ENCODE results near the gene SH2B3. TPM values are rescaled to one million over a fixed set of nuclear protein-coding genes. Genes with fewer than 3 reads are reported as not detected.

SH2B3 gene
- total and polyA plus RNA-seq, 4 experiments from 2014 or later, result 4.2 to 28.2 (median 19.8) TPM

GRCh38 chr12:111444925-111445725, 39.4 kb downstream of the SH2B3 start:
- Mint-ChIP-seq H3K27ac (peak overlapping the region; percentile 87 to 100 (median 97)), H3K4me1 (peaks cover 46 to 92% (median 77%) of the 10 kb centered on the region in 4 donors), H3K9me3 (peaks cover 0 to 2% (median 0%) of the 10 kb centered on the region in 8 donors), H3K4me3 (peak overlapping the region; percentile 64 to 86 (median 77)), H3K36me3 (peaks cover 19 to 49% of the 10 kb centered on the region in 2 donors), H3K27me3 (no peaks in the 10 kb centered on the region)
- peak; percentile 82 to 94 (median 86) for DNase-seq
- POLR2A ChIA-PET (ENCODE audit: partially characterized antibody), result interaction anchor here (0.8 to 27.1 kb wide), 8 partner anchors 8 to 388 kb away, joined by 3 to 683 read pairs (median 6); partner anchors contain the start of gene SH2B3
- Histone ChIP-seq H3K4me3 (ENCODE audit: low read length in 2 of 2) (peak overlapping the region; percentile 12 to 35), H3K4me1 (ENCODE audit: insufficient read depth, low read length) (peaks cover 81% of the 10 kb centered on the region), H3K27ac (ENCODE audit: low read depth, low read length) (peak overlapping the region; percentile 71), H3K9me3 (ENCODE audit: control insufficient read depth in 1 of 2, low read length in 2 of 2) (no peaks in the 10 kb centered on the region), H3K27me3 (ENCODE audit: insufficient read depth, low read length) (no peaks in the 10 kb centered on the region), H3K36me3 (ENCODE audit: insufficient read depth, low read length) (peaks cover 35% of the 10 kb centered on the region)
- intact Hi-C loops (cut with micrococcal nuclease), result loop anchor here (1.0 to 2.0 kb wide), 3 partner anchors 10 to 40 kb away; partner anchors contain the start of gene SH2B3
- CTCF ChIA-PET (ENCODE audit: partially characterized antibody), result interaction anchor here (1.1 to 22.4 kb wide), 8 partner anchors 7 to 42 kb away, joined by 3 to 1282 read pairs (median 8); partner anchors contain the start of gene SH2B3

DNA sequence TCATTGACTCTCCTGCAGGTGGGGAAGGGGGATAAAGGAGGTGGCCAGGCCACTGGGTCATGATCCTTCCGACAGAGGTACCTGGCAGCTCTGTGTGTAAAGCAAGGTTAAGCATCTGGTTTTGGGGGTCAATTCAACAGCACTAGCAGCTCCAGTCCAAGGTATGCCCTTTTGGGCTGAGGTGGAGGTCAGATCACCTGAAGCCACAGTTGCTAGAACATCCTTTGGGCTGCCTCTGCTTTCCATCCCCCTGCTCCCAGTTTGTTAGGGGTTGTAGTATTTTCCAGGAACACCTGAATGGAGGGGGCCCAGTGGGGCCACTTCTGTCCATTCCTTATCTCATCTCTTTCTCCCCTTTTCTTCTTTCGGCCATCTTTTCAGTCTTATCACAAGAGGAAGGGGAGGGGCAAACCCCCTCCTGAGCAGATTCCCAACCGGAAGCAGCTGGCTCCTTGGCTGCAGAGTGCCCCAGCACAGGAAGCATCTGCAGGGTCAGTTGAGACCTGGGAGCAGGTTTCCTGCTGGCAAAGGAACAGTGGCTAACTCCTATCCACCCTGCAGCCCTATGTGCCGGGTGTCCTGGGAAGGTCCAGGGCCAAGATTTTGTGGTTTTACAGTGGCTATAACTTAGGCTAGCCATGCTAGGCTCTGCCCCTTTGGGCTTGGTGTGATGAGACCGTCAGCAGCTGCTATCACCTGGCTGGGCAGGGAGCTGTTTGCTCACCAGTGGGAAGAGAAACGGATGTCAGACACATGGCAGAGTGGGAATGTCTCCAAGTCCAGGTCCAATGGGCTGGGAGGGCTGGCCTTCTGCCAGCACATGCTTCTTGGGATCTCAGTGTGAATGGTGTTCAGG, 40.2 kb downstream of the SH2B3 start:
- Histone ChIP-seq H3K36me3 (ENCODE audit: insufficient read depth, low read length) (peaks cover 43% of the 10 kb centered on the region), H3K4me3 (ENCODE audit: low read length in 2 of 2) (no peak overlapping the region), H3K27ac (ENCODE audit: low read depth, low read length) (peak overlapping the region; percentile 71), H3K9me3 (ENCODE audit: control insufficient read depth in 1 of 2, low read length in 2 of 2) (no peaks in the 10 kb centered on the region), H3K4me1 (ENCODE audit: insufficient read depth, low read length) (peaks cover 81% of the 10 kb centered on the region), H3K27me3 (ENCODE audit: insufficient read depth, low read length) (no peaks in the 10 kb centered on the region)
- peak overlapping the region in 7 of 8 donors; percentile 21 to 65 (median 39) for H3K4me3 Mint-ChIP-seq
- no peak for DNase-seq
- CTCF ChIA-PET (ENCODE audit: partially characterized antibody), result interaction anchor here (1.4 to 22.4 kb wide), 7 partner anchors 6 to 43 kb away, joined by 4 to 1282 read pairs (median 11); partner anchors contain the start of gene SH2B3
- no peaks in the 10 kb centered on the region for H3K27me3 Mint-ChIP-seq
- intact Hi-C loops (cut with micrococcal nuclease), result loop anchor here (1.0 to 2.0 kb wide), 3 partner anchors 11 to 41 kb away; partner anchors contain the start of gene SH2B3
- POLR2A ChIA-PET (ENCODE audit: partially characterized antibody), result interaction anchor here (1.5 to 27.1 kb wide), 5 partner anchors 9 to 40 kb away, joined by 3 to 683 read pairs (median 107); partner anchors contain the start of gene SH2B3
- peak overlapping the region; percentile 83 to 100 (median 96) for H3K27ac Mint-ChIP-seq
- H3K9me3 Mint-ChIP-seq, result peaks cover 0 to 2% (median 0%) of the 10 kb centered on the region in 8 donors
- peaks cover 26 to 53% of the 10 kb centered on the region in 2 donors for H3K36me3 Mint-ChIP-seq
- H3K4me1 Mint-ChIP-seq, result peaks cover 45 to 92% (median 78%) of the 10 kb centered on the region in 4 donors

DNA sequence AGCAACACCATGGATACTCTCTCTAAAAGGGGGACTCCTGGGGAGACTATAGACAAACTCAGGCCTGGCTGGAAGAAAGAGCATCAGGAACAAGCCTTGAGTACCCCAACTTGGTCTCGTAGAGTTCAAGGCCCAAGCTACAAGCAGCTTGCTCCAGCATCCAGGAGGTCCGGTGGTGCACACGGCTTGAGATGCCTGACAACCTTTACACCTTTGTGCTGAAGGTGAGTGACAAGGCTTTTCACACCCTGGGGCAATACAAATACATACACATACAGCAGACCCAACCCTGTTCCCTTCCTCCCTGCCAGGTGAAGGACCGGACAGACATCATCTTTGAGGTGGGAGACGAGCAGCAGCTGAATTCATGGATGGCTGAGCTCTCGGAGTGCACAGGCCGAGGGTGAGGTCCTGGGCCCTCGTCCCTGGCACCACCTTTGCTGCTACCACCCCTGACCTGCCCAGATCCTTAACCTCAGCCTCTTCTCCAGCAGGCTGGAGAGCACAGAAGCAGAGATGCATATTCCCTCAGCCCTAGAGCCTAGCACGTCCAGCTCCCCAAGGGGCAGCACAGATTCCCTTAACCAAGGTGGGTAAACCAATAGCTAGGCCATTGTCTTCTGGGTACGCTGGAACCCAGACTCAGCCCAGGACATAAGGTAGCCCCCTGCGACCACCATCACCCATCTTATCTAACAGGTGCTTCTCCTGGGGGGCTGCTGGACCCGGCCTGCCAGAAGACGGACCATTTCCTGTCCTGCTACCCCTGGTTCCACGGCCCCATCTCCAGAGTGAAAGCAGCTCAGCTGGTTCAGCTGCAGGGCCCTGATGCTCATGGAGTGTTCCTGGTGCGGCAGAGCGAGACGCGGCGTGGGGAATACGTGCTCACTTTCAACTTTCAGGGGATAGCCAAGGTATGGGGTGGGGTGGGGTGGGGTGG, 41.2 kb downstream of the SH2B3 start:
- CTCF ChIA-PET (ENCODE audit: partially characterized antibody), result interaction anchor here (1.7 to 22.4 kb wide), 3 partner anchors 12 to 44 kb away, joined by 4 to 1282 read pairs (median 37); partner anchors contain the start of gene SH2B3

GRCh38 chr12:111447571-111448265, 42.0 kb downstream of the SH2B3 start:
- Histone ChIP-seq H3K9me3 (ENCODE audit: control insufficient read depth in 1 of 2, low read length in 2 of 2) (no peaks in the 10 kb centered on the region), H3K36me3 (ENCODE audit: insufficient read depth, low read length) (peaks cover 52% of the 10 kb centered on the region), H3K4me3 (ENCODE audit: low read length in 2 of 2) (no peak overlapping the region), H3K27ac (ENCODE audit: low read depth, low read length) (no peak overlapping the region), H3K4me1 (ENCODE audit: insufficient read depth, low read length) (peaks cover 71% of the 10 kb centered on the region), H3K27me3 (ENCODE audit: insufficient read depth, low read length) (no peaks in the 10 kb centered on the region)
- peaks cover 0 to 2% (median 0%) of the 10 kb centered on the region in 8 donors for H3K9me3 Mint-ChIP-seq
- no peak overlapping the region for H3K4me3 Mint-ChIP-seq
- peak overlapping the region in 5 of 7 donors; percentile 4 to 88 (median 64) for H3K27ac Mint-ChIP-seq
- H3K27me3 Mint-ChIP-seq, result no peaks in the 10 kb centered on the region
- DNase-seq, result no peak
- peaks cover 31 to 60% of the 10 kb centered on the region in 2 donors for H3K36me3 Mint-ChIP-seq
- ChIA-PET POLR2A (ENCODE audit: partially characterized antibody) (interaction anchor here (10.5 to 27.1 kb wide), 2 partner anchors 13 to 41 kb away, joined by 192 to 683 read pairs; partner anchors contain the start of gene SH2B3), CTCF (ENCODE audit: partially characterized antibody) (interaction anchor here (4.6 to 22.4 kb wide), 5 partner anchors 12 to 44 kb away, joined by 36 to 1282 read pairs (median 55); partner anchors contain the start of gene SH2B3)
- peaks cover 45 to 84% (median 71%) of the 10 kb centered on the region in 4 donors for H3K4me1 Mint-ChIP-seq
- intact Hi-C loops (cut with micrococcal nuclease), result no loop called here

More for the DNA sequence above, 41.2 kb downstream of the SH2B3 start:
- intact Hi-C loops (cut with micrococcal nuclease), result no loop called here
- POLR2A ChIA-PET (ENCODE audit: partially characterized antibody), result interaction anchor here (6.7 to 27.1 kb wide), 3 partner anchors 12 to 41 kb away, joined by 107 to 683 read pairs (median 192); partner anchors contain the start of gene SH2B3
- Histone ChIP-seq H3K4me3 (ENCODE audit: low read length in 2 of 2) (no peak overlapping the region), H3K27me3 (ENCODE audit: insufficient read depth, low read length) (no peaks in the 10 kb centered on the region), H3K9me3 (ENCODE audit: control insufficient read depth in 1 of 2, low read length in 2 of 2) (no peaks in the 10 kb centered on the region), H3K27ac (ENCODE audit: low read depth, low read length) (peak overlapping the region; percentile 71), H3K4me1 (ENCODE audit: insufficient read depth, low read length) (peaks cover 79% of the 10 kb centered on the region), H3K36me3 (ENCODE audit: insufficient read depth, low read length) (peaks cover 52% of the 10 kb centered on the region)
- Mint-ChIP-seq H3K27me3 (no peaks in the 10 kb centered on the region), H3K9me3 (peaks cover 0 to 2% (median 0%) of the 10 kb centered on the region in 8 donors), H3K4me3 (peak overlapping the region in 3 of 8 donors; percentile 3 to 41 (median 21)), H3K4me1 (peaks cover 48 to 92% (median 78%) of the 10 kb centered on the region in 4 donors), H3K36me3 (peaks cover 33 to 60% of the 10 kb centered on the region in 2 donors), H3K27ac (peak overlapping the region; percentile 70 to 100 (median 87))
- no peak for DNase-seq

DNA sequence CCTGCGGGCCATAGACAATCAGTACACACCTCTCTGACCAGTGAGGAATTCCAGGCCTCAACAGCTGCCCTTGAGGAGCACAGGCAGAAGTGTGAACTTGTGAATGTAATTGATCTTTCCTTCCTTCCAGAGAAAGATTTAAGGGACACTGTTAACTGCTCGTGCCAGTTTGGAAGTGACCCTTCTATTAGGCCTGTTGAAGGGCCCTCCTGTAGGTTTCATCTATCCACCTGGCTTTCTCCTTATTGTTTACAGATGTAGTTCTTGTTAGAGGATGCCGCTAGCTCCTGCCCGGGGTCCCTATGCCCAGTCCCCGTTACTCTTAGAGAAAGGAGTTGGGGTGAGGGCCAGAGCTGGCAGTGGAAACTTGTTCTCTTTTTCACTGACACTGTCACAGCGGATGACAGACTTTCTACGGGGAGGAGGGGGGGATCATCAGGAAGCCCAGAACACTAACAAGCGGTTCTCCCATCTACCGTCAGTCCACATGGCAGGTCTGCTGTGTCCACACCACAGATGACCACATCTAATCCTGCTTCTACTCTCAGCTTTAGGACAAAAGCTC, 42.6 kb downstream of the SH2B3 start:
- peaks cover 0 to 2% (median 0%) of the 10 kb centered on the region in 8 donors for H3K9me3 Mint-ChIP-seq
- peak overlapping the region in 6 of 7 donors; percentile 4 to 90 (median 66) for H3K27ac Mint-ChIP-seq
- CTCF ChIA-PET (ENCODE audit: partially characterized antibody), result interaction anchor here (4.6 to 22.4 kb wide), 4 partner anchors 13 to 45 kb away, joined by 36 to 1282 read pairs (median 77); partner anchors contain the start of gene SH2B3
- POLR2A ChIA-PET (ENCODE audit: partially characterized antibody), result interaction anchor here (10.5 to 27.1 kb wide), 2 partner anchors 14 to 42 kb away, joined by 192 to 683 read pairs; partner anchors contain the start of gene SH2B3
- Histone ChIP-seq H3K9me3 (ENCODE audit: control insufficient read depth in 1 of 2, low read length in 2 of 2) (no peaks in the 10 kb centered on the region), H3K36me3 (ENCODE audit: insufficient read depth, low read length) (peaks cover 56% of the 10 kb centered on the region), H3K27ac (ENCODE audit: low read depth, low read length) (peak overlapping the region; percentile 19), H3K4me1 (ENCODE audit: insufficient read depth, low read length) (peaks cover 65% of the 10 kb centered on the region), H3K4me3 (ENCODE audit: low read length in 2 of 2) (no peak overlapping the region), H3K27me3 (ENCODE audit: insufficient read depth, low read length) (no peaks in the 10 kb centered on the region)
- H3K27me3 Mint-ChIP-seq, result no peaks in the 10 kb centered on the region
- peaks cover 28 to 60% of the 10 kb centered on the region in 2 donors for H3K36me3 Mint-ChIP-seq
- DNase-seq, result no peak
- H3K4me3 Mint-ChIP-seq, result no peak overlapping the region
- peaks cover 39 to 77% (median 64%) of the 10 kb centered on the region in 4 donors for H3K4me1 Mint-ChIP-seq
- intact Hi-C loops (cut with micrococcal nuclease), result no loop called here

Data from CD4-positive, alpha-beta memory T cell (primary cell).